Hepatocyte (in vitro differentiated cells): ENCODE data around the gene PIBF1.
"Not testable (repeated sequence)": the region's sequence is repeated elsewhere in the genome, so short reads cannot be mapped to it uniquely, and the experiment has no call there.

Experiments used
- CTCF ChIP-seq: fragments of 200-600 bp; sonication (generic); IDR thresholded peaks from 2 replicates; pipeline ENCODE4 v1.5.1; 2016; ENCODE audit warnings: antibody characterized with exemption, mild to moderate bottlenecking; ENCODE audit not compliant: poor library complexity
- EZH2 ChIP-seq: fragments of 200-600 bp; sonication (generic); IDR thresholded peaks from 2 replicates; pipeline ENCODE4 v1.6.1; 2016; ENCODE audit warnings: antibody characterized with exemption, mild to moderate bottlenecking, borderline replicate concordance
- EZH2phosphoT487 ChIP-seq: fragments of 200-600 bp; sonication (generic); IDR thresholded peaks from one replicate; pipeline ENCODE4 v1.6.1; 2018; ENCODE audit warnings: antibody characterized with exemption, mild to moderate bottlenecking, low read depth, moderate library complexity; ENCODE audit not compliant: unreplicated experiment, severe bottlenecking

GRCh38 chr13:72946267-72946666, 164.3 kb downstream of the PIBF1 start:
- TF ChIP-seq EZH2, CTCF, EZH2phosphoT487: not testable (repeated sequence)
